C4-2B (cell line): ENCODE results near the gene BSN.

Source experiments
- H3K27ac ChIP-seq: fragments of 450-650 bp; 2 replicates; pipeline ENCODE4 v1.5.1; 2017
- ZFX ChIP-seq: fragments of 450-650 bp; IDR thresholded peaks from 2 replicates; pipeline ENCODE4 v1.6.1; 2017
- TF ChIP-seq, protein P1 (sequence below): fragments of 450-650 bp; conservative IDR thresholded peaks from 2 replicates; pipeline ENCODE4 v1.5.1; 2017; ENCODE audit warnings: mild to moderate bottlenecking

The BSN gene

DNA sequence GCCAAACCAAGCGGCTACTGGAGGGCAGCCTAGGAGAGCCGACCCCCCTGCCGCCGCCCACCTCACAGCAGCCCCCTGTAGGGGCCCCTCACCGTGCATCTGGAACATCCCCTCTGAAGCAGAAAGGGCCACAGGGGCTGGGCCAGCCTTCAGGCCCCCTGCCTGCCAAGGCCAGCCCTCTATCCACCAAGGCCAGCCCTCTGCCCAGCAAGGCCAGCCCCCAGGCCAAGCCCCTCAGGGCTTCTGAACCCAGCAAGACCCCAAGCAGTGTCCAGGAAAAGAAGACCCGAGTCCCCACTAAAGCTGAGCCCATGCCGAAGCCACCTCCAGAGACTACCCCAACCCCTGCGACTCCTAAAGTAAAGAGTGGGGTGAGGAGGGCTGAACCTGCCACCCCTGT, 96.4 kb downstream of the BSN start:
- TF ChIP-seq, protein P1, sequence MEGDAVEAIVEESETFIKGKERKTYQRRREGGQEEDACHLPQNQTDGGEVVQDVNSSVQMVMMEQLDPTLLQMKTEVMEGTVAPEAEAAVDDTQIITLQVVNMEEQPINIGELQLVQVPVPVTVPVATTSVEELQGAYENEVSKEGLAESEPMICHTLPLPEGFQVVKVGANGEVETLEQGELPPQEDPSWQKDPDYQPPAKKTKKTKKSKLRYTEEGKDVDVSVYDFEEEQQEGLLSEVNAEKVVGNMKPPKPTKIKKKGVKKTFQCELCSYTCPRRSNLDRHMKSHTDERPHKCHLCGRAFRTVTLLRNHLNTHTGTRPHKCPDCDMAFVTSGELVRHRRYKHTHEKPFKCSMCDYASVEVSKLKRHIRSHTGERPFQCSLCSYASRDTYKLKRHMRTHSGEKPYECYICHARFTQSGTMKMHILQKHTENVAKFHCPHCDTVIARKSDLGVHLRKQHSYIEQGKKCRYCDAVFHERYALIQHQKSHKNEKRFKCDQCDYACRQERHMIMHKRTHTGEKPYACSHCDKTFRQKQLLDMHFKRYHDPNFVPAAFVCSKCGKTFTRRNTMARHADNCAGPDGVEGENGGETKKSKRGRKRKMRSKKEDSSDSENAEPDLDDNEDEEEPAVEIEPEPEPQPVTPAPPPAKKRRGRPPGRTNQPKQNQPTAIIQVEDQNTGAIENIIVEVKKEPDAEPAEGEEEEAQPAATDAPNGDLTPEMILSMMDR = no peak
- no peak for TF ChIP-seq ZFX
- H3K27ac ChIP-seq = no peak overlapping the region

- TF ChIP-seq ZFX = no peak
- TF ChIP-seq, protein P1 = no peak
- H3K27ac ChIP-seq = no peak overlapping the region
Observed at GRCh38 chr3:49652218-49652902, 98.1 kb downstream of the BSN start.

GRCh38 chr3:49652903-49653415, 98.7 kb downstream of the BSN start:
- H3K27ac ChIP-seq = no peak overlapping the region
- TF ChIP-seq ZFX = no peak
- TF ChIP-seq, protein P1 = no peak

GRCh38 chr3:49653621-49654020, 99.3 kb downstream of the BSN start:
- TF ChIP-seq ZFX = no peak
- TF ChIP-seq, protein P1 = no peak
- H3K27ac ChIP-seq = no peak overlapping the region

GRCh38 chr3:49654176-49654825, 100.0 kb downstream of the BSN start:
- no peak overlapping the region for H3K27ac ChIP-seq
- TF ChIP-seq, protein P1 = no peak
- TF ChIP-seq ZFX = no peak

- no peak for TF ChIP-seq ZFX
- TF ChIP-seq, protein P1 = no peak
Observed at GRCh38 chr3:49654955-49655556, 100.8 kb downstream of the BSN start.

DNA sequence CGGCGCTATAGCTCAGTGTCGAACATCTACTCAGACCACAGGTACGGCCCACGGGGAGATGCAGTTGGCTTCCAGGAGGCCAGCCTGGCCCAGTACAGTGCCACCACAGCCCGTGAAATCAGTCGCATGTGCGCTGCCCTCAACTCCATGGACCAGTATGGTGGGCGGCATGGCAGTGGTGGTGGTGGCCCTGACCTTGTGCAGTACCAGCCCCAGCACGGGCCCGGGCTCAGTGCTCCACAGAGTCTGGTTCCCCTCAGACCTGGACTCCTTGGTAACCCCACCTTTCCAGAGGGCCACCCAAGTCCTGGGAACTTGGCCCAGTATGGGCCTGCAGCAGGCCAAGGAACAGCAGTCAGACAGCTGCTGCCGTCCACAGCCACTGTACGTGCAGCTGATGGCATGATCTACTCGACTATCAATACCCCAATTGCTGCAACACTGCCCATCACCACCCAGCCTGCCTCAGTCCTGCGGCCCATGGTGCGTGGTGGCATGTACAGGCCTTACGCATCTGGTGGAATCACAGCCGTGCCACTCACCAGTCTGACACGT, 101.5 kb downstream of the BSN start:
- no peak overlapping the region for H3K27ac ChIP-seq
- TF ChIP-seq ZFX = no peak
- TF ChIP-seq, protein P1 = no peak

More at GRCh38 chr3:49654955-49655556, 100.8 kb downstream of the BSN start:
- H3K27ac ChIP-seq = no peak overlapping the region
